Stimulated activated CD8-positive, alpha-beta memory T cell treated with anti-CD3 and anti-CD28 coated beads, Interleukin-7, amount 100 ng/mL, for 4 hours (primary cell): ENCODE results near the gene MKS1.
A peak's percentile ranks its signal among the peaks of the same experiment; 100 is the strongest.

Experiments
- DNase-seq, 2 donors: peaks; one replicate each; pipeline ENCODE4 v3.0.0-alpha.2; 2020; ENCODE audit warnings: low read depth in 2 of 2

The MKS1 gene

DNA sequence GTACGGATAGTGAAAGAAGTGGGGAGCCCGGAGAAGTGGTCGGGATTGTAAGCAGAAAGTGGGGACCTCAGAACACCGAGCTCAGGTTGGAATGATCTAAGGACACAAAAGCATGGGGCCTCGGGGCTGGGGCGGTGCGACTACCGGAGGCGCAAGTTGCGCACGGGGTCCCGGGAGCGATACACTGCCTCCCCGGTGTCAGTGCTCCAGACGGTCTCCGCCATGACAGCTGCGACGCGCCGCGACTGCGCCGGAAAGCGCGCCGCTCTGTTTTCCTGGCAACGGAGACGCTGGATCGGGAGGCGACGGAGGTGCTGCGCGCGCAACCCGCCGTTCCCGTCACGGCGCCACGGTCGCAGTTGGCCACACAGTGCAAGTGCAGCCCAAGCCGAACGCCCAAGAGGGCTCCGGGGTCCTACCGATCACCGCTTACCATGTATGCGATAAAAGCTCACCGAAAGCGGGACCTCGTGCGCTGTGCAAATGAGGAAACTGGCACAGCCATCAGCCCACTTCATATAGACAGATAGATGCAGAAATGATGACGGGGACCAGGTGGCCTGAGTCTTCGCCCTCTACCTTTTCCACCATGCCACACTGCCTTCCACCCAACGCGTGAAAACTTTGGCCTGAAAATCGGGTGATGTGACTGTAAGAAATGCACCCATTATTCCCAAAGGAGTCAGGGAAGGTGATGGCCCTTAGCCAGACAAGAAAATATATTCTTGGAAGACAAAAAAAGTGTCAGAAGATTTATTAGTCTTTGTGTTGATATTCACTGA is at the start of gene MKS1:
Gene MKS1 (minus strand): TSS at position 249 of the 782 bp plus-strand sequence. CDS start 25 bp downstream, at position 224.
- peak; percentile 84 to 91 for DNase-seq

DNA sequence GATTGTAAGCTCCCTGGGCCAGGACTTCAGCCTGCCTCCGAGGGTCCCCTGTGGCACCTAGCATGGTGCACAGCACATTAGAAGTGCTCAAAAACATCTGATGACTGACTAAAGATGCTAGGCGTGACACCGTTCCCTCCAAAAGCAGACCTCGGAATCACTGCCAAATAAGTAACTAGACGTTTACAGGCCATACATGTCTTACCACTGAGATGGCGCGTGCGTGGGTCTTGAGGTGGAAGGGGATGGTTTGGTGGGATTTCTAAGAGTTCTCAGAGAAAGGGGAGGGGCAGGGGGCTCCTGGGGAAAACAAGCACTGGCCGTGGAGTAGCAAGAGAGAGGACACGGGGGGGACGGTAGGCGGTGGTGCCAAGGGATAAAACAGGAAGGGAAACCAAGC is 49.3 kb upstream of the MKS1 start:
- no peak for DNase-seq

DNA sequence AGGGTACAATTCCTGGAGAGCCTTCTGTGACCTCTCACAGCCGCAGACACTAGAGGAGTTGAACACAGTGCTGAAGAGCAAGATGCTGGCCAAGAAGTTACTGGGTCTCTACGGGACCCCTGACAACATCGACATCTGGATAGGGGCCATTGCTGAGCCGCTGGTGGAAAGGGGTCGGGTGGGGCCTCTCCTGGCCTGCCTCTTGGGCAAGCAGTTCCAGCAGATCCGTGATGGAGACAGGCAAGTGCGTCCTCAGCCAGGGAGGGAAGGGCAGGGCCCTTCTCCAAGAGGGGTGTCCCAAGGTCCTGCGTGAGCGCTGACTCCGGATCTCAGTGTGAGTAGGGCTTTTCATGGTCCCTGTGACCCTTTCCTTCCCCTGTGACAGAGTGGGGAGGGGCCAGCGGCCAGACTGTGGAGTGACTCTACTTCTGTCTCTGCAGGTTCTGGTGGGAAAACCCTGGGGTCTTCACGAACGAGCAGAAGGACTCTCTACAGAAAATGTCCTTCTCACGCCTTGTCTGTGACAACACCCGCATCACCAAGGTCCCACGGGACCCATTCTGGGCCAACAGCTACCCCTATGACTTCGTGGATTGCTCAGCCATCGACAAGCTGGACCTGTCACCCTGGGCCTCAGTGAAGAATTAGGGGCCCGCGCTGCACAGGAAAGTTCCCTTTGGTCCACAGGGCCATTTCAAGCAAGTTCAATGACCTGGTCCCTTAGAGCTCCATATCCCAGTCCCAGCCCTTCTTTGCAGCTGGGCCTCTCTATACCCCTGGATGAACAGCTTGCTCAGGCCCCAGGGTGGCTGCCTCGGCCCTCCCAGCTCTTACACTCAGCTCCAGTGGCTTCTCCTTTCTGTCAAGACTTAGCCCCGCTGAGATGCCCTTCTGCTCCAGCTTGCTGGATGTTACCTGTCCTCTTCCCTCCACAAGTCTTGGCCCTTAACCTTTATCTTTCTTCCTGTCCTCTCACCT is 48.6 kb upstream of the MKS1 start:
- no peak for DNase-seq

DNA sequence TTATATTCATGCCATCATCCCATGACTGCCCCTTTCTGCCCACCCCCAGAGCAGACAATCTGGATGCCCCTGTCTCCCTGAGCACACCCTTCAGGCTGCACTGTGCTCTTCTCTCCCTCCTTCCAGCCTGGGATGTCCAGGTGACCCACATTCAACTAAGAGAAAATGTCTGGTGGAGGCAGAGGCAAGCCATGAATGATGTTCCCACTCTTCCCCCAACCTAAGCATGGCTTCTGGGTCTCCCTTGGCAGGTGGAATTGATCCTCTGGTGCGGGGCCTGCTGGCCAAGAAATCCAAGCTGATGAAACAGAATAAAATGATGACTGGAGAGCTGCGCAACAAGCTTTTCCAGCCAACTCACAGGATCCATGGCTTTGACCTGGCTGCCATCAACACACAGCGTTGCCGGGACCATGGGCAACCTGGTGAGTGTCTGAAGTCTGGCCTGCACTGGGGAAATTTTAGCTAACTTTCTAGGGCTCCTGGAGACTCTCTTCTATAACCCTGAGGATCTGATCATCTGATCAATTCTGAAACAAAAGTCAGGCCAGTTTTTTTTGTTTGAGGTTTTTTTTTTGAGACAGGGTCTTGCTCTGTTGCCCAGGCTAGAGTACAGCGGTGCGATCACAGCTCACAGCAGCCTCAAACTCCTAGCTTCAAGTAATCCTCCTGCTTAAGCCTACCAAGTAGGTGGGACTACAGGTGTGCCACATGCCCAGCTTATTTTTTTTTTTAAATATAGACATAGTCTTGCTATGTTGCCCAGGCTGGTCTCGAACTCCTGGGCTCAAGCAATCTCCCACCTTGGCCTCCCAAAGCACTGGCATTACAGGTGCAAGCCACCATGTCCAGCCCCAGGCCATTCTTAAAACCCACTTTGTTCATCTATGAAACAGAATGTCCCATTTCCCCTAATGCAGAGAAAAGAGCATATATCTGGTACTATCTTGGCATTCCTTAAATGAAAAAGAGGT is 47.1 kb upstream of the MKS1 start:
- no peak for DNase-seq

- DNase-seq, result no peak
Observed at GRCh38 chr17:58265271-58265670, 46.2 kb upstream of the MKS1 start.

DNA sequence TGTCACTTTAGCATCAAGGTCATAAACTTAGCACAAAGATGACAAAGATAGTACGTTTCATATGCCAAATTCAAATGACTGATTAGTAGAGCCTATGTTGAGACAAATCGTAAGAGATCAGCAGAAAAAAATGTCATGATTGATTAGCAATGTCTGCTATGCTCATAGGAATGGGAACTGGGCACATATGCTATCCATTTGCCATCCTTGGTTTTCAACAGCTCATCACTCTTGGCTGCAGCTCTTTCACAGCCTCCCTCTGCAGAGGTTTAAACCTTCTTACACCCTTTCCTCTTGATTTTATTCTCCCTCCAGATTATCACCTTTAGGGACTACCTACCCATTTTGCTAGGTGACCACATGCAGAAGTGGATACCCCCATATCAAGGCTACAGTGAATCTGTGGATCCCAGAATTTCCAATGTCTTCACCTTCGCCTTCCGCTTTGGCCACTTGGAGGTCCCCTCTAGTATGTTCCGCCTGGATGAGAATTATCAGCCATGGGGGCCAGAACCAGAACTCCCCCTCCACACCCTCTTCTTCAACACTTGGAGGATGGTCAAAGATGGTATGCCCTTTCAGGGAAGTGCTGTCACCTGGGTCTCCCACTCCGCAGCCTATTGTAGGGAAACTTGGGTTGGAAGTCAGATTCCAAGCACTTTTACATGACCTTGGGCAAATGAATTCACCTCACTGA is 45.5 kb upstream of the MKS1 start:
- no peak for DNase-seq

GRCh38 chr17:58263773-58264172 is 44.7 kb upstream of the MKS1 start:
- no peak for DNase-seq

DNA sequence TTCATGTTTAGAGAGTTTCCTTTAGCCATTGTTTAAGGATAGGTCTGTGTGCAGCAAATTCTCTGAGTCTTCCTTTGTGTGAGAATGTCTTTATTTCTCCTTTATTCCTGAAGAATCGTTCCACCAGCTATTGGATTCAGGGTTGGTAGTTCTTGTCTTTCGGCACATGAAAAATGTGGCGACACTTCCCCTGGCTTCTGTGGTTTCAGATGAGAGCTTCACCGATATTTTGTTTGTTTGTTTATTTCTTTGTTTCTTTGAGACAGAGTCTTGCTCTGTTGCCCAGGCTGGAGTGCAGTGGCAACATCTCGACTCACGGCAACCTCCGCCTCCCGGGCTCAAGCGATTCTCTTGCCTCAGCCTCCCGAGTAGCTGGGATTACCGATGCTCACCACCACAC is 43.1 kb upstream of the MKS1 start:
- DNase-seq, result no peak

- DNase-seq, result no peak
Observed at GRCh38 chr17:58254803-58255202, 35.7 kb upstream of the MKS1 start.

DNA sequence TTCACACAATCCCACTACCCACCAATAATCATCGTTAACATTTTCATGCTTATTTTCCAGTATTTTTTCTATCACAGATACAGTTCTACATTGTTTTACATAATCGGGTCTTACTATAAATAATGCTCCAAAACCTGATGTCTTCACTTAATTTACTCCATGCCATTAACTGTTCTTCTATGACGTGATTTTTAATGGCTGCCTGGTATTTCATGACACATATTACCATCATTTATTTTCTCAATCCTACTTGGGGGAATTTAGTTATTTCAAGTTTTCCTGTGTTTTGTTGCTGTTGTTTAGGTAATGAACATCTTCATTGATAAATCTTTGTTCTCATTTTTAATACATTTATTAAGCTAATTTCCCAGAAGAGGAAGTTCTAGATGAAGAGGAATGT is 34.0 kb upstream of the MKS1 start:
- no peak for DNase-seq

DNA sequence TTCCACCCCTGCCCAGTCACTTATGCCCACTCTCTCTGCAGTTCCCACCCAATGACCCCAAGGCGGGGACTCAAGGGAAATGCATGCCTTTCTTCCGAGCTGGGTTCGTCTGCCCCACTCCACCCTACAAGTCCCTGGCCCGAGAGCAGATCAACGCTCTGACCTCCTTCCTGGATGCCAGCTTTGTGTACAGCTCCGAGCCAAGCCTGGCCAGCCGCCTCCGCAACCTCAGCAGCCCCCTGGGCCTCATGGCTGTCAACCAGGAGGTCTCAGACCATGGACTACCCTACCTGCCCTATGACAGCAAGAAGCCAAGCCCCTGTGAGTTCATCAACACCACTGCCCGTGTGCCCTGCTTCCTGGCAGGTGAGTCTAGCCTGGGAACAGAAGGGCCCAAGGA is 33.1 kb upstream of the MKS1 start:
- no peak for DNase-seq

DNA sequence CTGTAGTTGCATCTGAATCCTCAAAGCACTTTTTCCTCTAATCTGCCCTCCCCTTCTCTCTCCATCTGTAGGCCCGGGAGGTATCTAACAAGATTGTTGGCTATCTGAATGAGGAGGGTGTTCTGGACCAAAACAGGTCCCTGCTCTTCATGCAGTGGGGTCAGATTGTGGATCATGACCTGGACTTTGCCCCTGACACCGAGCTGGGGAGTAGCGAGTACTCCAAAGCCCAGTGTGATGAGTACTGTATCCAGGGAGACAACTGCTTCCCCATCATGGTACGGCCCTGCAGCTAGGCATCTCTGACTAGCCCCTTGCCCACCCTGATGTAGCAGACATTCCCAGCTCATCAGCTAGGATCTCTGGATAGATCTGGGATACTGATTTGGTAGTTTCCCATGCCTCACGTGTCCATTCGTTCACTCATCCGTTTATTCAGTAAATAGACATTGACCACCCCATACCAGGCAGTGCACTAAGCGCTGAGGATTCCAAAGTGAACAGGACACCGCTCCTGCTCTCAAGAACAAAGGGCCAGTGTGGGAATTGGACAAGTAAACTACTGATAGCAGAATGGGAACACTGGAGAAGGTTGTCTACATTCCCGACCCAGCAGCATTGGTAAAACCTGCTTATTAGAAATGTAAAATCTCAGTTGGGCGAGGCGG is 31.4 kb upstream of the MKS1 start:
- DNase-seq, result no peak

- peak; percentile 46 to 64 for DNase-seq
Observed at GRCh38 chr17:58249270-58250133, 30.4 kb upstream of the MKS1 start.

DNA sequence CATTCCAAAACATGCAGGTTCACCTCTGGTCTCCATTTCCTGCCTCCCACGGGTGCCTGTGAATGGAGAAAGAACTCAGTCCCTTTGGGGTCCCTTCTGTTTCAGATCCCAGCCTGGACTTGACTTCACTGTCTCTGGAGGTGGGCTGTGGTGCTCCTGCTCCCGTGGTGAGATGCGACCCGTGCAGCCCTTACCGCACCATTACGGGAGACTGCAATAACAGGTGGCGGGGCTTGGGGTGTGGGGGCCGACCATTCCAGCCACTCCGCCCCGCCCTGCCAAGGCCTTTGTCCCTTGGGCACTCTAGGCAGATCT is 29.9 kb upstream of the MKS1 start:
- no peak for DNase-seq

GRCh38 chr17:58247511-58248363 is 28.7 kb upstream of the MKS1 start:
- no peak for DNase-seq

- no peak for DNase-seq
Observed at GRCh38 chr17:58246781-58247180, 27.7 kb upstream of the MKS1 start.

- no peak for DNase-seq
Observed at GRCh38 chr17:58246104-58246740, 27.2 kb upstream of the MKS1 start.

GRCh38 chr17:58245428-58246103 is 26.5 kb upstream of the MKS1 start:
- no peak for DNase-seq
